HepG2 (cell line): ENCODE results near the gene ECHDC1.

ENCODE experiments used
- CEBPB ChIP-seq: IDR thresholded peaks from 2 replicates; pipeline ENCODE4 v1.6.1; 2011; ENCODE audit warnings: low read depth, low read length, improper control_type of control experiment, borderline replicate concordance
- CREM ChIP-seq, 2 experiments: sonication (generic) in 1 of 2; formaldehyde crosslinking in 1 of 2; IDR thresholded peaks; 2 replicates each; pipeline versions ENCODE4 v1.4.0 to v1.6.1; 2016 to 2020; ENCODE audit warnings: antibody characterized with exemption in 1 of 2, mild to moderate bottlenecking in 1 of 2, missing genetic modification reagents in 1 of 2
- FOXK1 ChIP-seq: sonication (generic); formaldehyde crosslinking; IDR thresholded peaks from 2 replicates; pipeline ENCODE4 v1.4.0; 2020; ENCODE audit warnings: low read depth, missing genetic modification reagents, borderline replicate concordance
- HDAC2 ChIP-seq: sonication (generic); formaldehyde crosslinking; IDR thresholded peaks from 2 replicates; pipeline ENCODE4 v1.4.0; 2020; ENCODE audit warnings: missing genetic modification reagents
- KLF12 ChIP-seq: sonication (generic); formaldehyde crosslinking; IDR thresholded peaks from 2 replicates; pipeline ENCODE4 v1.4.0; 2020; ENCODE audit warnings: missing genetic modification reagents, borderline replicate concordance
- POLR2A ChIP-seq, 2 experiments: IDR thresholded peaks; 2 replicates each; pipeline ENCODE4 v1.6.1; 2011; ENCODE audit warnings: low read depth in 2 of 2, low read length in 2 of 2, mild to moderate bottlenecking in 1 of 2, moderate library complexity in 1 of 2; ENCODE audit not compliant: insufficient read depth in 1 of 2
- POLR2G ChIP-seq: fragments of 200-400 bp; formaldehyde crosslinking; IDR thresholded peaks from 2 replicates; pipeline ENCODE4 v1.6.1; 2018; ENCODE audit warnings: mild to moderate bottlenecking, low read depth, low read length, moderate library complexity
- PRPF4 ChIP-seq: fragments of 200-400 bp; formaldehyde crosslinking; IDR thresholded peaks from 2 replicates; pipeline ENCODE4 v1.6.1; 2016; ENCODE audit warnings: low read length, low read depth; ENCODE audit not compliant: poor library complexity, severe bottlenecking
- RCOR2 ChIP-seq: IDR thresholded peaks from 2 replicates; pipeline ENCODE4 v1.6.1; 2016; ENCODE audit warnings: missing biosample characterization, missing genetic modification reagents
- SMAD1 ChIP-seq: sonication (generic); formaldehyde crosslinking; IDR thresholded peaks from 2 replicates; pipeline ENCODE4 v1.4.0; 2020; ENCODE audit warnings: missing genetic modification reagents, low read depth, mild to moderate bottlenecking, borderline replicate concordance
- ZC3H4 ChIP-seq: sonication (generic); formaldehyde crosslinking; IDR thresholded peaks from 2 replicates; pipeline ENCODE4 v1.4.0; 2020; ENCODE audit warnings: missing genetic modification reagents, borderline replicate concordance
- ZNF207 ChIP-seq: fragments of 450-650 bp; IDR thresholded peaks from 2 replicates; pipeline ENCODE4 v1.6.1; 2016; ENCODE audit warnings: antibody characterized with exemption, borderline replicate concordance
- ZNF446 ChIP-seq: sonication (generic); formaldehyde crosslinking; IDR thresholded peaks from 2 replicates; pipeline ENCODE4 v1.5.0; 2020; ENCODE audit warnings: mild to moderate bottlenecking, missing genetic modification reagents
- TF ChIP-seq, protein P1 (sequence below): sonication (generic); formaldehyde crosslinking; IDR thresholded peaks from 2 replicates; pipeline ENCODE4 v1.5.0; 2020; ENCODE audit warnings: mild to moderate bottlenecking, missing genetic modification reagents, moderate library complexity

DNA sequence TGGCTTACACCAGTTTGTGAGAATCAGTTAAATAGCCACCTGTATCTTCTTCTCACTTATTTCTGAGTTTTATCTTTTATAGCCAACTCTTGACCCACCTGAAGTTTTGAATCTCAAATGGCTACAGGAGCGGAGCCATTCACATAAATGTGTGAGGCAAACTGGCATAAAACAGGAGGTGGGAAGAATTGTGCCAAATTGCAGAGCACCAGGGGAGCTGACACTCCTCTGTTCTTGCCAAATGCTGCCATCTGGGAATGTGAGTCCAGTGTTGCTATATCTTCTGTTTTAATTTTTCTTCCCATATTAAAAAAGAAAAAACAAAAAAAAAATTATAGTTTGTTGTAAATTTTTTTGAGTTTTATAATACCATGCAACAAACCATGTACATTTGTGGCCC lies 93.8 kb downstream of the ECHDC1 start:
- TF ChIP-seq, protein P1, sequence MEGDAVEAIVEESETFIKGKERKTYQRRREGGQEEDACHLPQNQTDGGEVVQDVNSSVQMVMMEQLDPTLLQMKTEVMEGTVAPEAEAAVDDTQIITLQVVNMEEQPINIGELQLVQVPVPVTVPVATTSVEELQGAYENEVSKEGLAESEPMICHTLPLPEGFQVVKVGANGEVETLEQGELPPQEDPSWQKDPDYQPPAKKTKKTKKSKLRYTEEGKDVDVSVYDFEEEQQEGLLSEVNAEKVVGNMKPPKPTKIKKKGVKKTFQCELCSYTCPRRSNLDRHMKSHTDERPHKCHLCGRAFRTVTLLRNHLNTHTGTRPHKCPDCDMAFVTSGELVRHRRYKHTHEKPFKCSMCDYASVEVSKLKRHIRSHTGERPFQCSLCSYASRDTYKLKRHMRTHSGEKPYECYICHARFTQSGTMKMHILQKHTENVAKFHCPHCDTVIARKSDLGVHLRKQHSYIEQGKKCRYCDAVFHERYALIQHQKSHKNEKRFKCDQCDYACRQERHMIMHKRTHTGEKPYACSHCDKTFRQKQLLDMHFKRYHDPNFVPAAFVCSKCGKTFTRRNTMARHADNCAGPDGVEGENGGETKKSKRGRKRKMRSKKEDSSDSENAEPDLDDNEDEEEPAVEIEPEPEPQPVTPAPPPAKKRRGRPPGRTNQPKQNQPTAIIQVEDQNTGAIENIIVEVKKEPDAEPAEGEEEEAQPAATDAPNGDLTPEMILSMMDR, result no peak
- TF ChIP-seq CREM (IDR thresholded peaks at IDR 0.05) (no peak), CREM (CRISPR knock-in tag; IDR thresholded peaks at IDR 0.05) (no peak), SMAD1 (CRISPR knock-in tag) (no peak), POLR2G (no peak), PRPF4 (no peak), POLR2A (IDR thresholded peaks at IDR 0.05; ENCODE audit: insufficient read depth in 1 of 2, low read depth in 2 of 2, low read length in 2 of 2) (no peak), CEBPB (no peak), FOXK1 (CRISPR knock-in tag) (no peak), RCOR2 (no peak), ZNF446 (no peak), ZC3H4 (no peak), ZNF207 (no peak), HDAC2 (CRISPR knock-in tag) (no peak), KLF12 (CRISPR knock-in tag) (no peak)
